ENCODE results near the gene RSPH1. TPM values are rescaled to one million over a fixed set of nuclear protein-coding genes. Genes with fewer than 3 reads are reported as not detected.

RSPH1 gene
- polyA plus RNA-seq, 1 experiment: not detected

GRCh38 chr21:42467140-42467983 lies 28.7 kb downstream of the RSPH1 start:
- POLR2A ChIA-PET: no interaction called here
- Histone ChIP-seq H3K9me3 (ENCODE audit: control insufficient read depth, insufficient read depth, low read length) (no peaks in the 10 kb centered on the region), H3K4me3 (ENCODE audit: low read depth, low read length) (no peak overlapping the region), H3K27ac (ENCODE audit: low read depth, low read length) (no peak overlapping the region), H3K27me3 (ENCODE audit: control insufficient read depth, insufficient read depth, low read length) (peaks cover 3% of the 10 kb centered on the region)
- CTCF ChIA-PET: interaction anchor here (0.6 kb wide), 1 partner anchor 15 kb away, joined by 3 read pairs; no protein-coding TSS in a partner anchor
- no peak for DNase-seq (ENCODE audit: low read depth, low spot score)
- TF ChIP-seq, protein P1, sequence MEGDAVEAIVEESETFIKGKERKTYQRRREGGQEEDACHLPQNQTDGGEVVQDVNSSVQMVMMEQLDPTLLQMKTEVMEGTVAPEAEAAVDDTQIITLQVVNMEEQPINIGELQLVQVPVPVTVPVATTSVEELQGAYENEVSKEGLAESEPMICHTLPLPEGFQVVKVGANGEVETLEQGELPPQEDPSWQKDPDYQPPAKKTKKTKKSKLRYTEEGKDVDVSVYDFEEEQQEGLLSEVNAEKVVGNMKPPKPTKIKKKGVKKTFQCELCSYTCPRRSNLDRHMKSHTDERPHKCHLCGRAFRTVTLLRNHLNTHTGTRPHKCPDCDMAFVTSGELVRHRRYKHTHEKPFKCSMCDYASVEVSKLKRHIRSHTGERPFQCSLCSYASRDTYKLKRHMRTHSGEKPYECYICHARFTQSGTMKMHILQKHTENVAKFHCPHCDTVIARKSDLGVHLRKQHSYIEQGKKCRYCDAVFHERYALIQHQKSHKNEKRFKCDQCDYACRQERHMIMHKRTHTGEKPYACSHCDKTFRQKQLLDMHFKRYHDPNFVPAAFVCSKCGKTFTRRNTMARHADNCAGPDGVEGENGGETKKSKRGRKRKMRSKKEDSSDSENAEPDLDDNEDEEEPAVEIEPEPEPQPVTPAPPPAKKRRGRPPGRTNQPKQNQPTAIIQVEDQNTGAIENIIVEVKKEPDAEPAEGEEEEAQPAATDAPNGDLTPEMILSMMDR (IDR thresholded peaks at IDR 0.05; ENCODE audit: low read depth, low read length): no peak

DNA sequence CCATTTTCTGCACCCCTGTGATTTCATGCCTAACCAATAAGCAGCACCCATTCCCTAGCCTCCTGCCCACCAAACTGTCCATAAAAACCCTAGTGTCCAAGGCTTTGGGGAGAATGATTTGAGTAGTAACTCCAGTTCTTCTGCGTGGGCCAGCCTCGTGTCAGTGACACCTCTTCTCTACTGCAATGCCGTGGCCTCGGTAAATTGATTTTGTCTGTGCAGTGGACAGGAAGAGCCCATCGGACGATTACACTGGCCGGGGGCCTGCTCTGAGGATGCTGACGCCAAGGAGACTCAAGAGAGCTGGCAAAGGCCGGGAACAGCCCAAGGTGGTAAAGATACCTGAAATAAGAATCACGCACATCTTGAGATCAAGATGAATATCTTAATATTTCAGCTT lies 29.3 kb downstream of the RSPH1 start:
- H3K9me3 ChIP-seq (ENCODE audit: control insufficient read depth, insufficient read depth, low read length): no peaks in the 10 kb centered on the region
- TF ChIP-seq, protein P1 (IDR thresholded peaks at IDR 0.05; ENCODE audit: low read depth, low read length): no peak
- no peak overlapping the region for H3K27ac ChIP-seq (ENCODE audit: low read depth, low read length)
- H3K27me3 ChIP-seq (ENCODE audit: control insufficient read depth, insufficient read depth, low read length): peaks cover under 1% of the 10 kb centered on the region
- ChIA-PET CTCF (no interaction called here), POLR2A (no interaction called here)
- no peak for DNase-seq (ENCODE audit: low read depth, low spot score)
- H3K4me3 ChIP-seq (ENCODE audit: low read depth, low read length): no peak overlapping the region

- Histone ChIP-seq H3K27me3 (ENCODE audit: control insufficient read depth, insufficient read depth, low read length) (no peaks in the 10 kb centered on the region), H3K9me3 (ENCODE audit: control insufficient read depth, insufficient read depth, low read length) (no peaks in the 10 kb centered on the region), H3K4me3 (ENCODE audit: low read depth, low read length) (no peak overlapping the region), H3K27ac (ENCODE audit: low read depth, low read length) (no peak overlapping the region)
- no peak for DNase-seq (ENCODE audit: low read depth, low spot score)
- TF ChIP-seq, protein P1 (IDR thresholded peaks at IDR 0.05; ENCODE audit: low read depth, low read length): no peak
- CTCF ChIA-PET: no interaction called here
- POLR2A ChIA-PET: no interaction called here
Measured at GRCh38 chr21:42465803-42466127, 30.3 kb downstream of the RSPH1 start.

GRCh38 chr21:42465008-42465802 lies 30.8 kb downstream of the RSPH1 start:
- ChIA-PET CTCF (no interaction called here), POLR2A (no interaction called here)
- Histone ChIP-seq H3K27ac (ENCODE audit: low read depth, low read length) (no peak overlapping the region), H3K9me3 (ENCODE audit: control insufficient read depth, insufficient read depth, low read length) (no peaks in the 10 kb centered on the region), H3K4me3 (ENCODE audit: low read depth, low read length) (no peak overlapping the region), H3K27me3 (ENCODE audit: control insufficient read depth, insufficient read depth, low read length) (no peaks in the 10 kb centered on the region)
- DNase-seq (ENCODE audit: low read depth, low spot score): no peak
- TF ChIP-seq, protein P1 (IDR thresholded peaks at IDR 0.05; ENCODE audit: low read depth, low read length): no peak
